Gastrocnemius medialis (tissue), 4 donors: Measurements from ENCODE around the gene COX7C. TPM values are rescaled to one million over a fixed set of nuclear protein-coding genes. Genes with fewer than 3 reads are reported as not detected.

Source experiments
- ATAC-seq, 2 donors: fragments of 150-250 bp; one replicate each; pipeline ENCODE4 v1.9.1; 2016
- DNase-seq, 2 donors: peaks; one replicate each; pipeline ENCODE4 v3.0.0-alpha.2; 2019
- H3K27ac ChIP-seq, 4 donors: fragments of 200-600 bp; sonication (generic); 1 replicate in 1 of 4; 2 replicates in 3 of 4; pipeline ENCODE4 v1.5.1; 2016 to 2018; ENCODE audit warnings: mild to moderate bottlenecking in 2 of 4, moderate library complexity in 1 of 4
- H3K27me3 ChIP-seq, 3 donors: fragments of 200-600 bp; sonication (generic) in 2 of 3; 1 replicate in 1 of 3; 2 replicates in 2 of 3; pipeline versions ENCODE4 v1.5.1 to v1.6.0; 2016 to 2019; ENCODE audit warnings: mild to moderate bottlenecking in 1 of 3, moderate library complexity in 1 of 3
- H3K36me3 ChIP-seq, 2 donors: fragments of 200-600 bp; sonication (generic) in 1 of 2; one replicate each; pipeline ENCODE4 v1.5.1; 2017 to 2018
- H3K4me1 ChIP-seq, 2 donors: fragments of 200-600 bp; sonication (generic) in 1 of 2; one replicate each; pipeline ENCODE4 v1.5.1; 2016 to 2017; ENCODE audit warnings: mild to moderate bottlenecking in 2 of 2
- H3K4me3 ChIP-seq, 4 donors: fragments of 200-600 bp; sonication (generic) in 3 of 4; 1 replicate in 1 of 4; 2 replicates in 3 of 4; pipeline ENCODE4 v1.5.1; 2016 to 2019; ENCODE audit warnings: mild to moderate bottlenecking in 2 of 4
- H3K9me3 ChIP-seq, 3 donors: fragments of 200-600 bp; sonication (generic) in 2 of 3; 1 replicate in 1 of 3; 2 replicates in 2 of 3; pipeline ENCODE4 v1.5.1; 2016 to 2019
- POLR2A ChIP-seq, 2 donors: fragments of 450-650 bp; IDR thresholded peaks; one replicate each; pipeline ENCODE4 v1.6.1; 2017; ENCODE audit warnings: antibody characterized with exemption in 2 of 2, mild to moderate bottlenecking in 2 of 2, moderate library complexity in 2 of 2
- in situ Hi-C, 4 donors: fragments of 200-750 bp; cut with MboI; loops; one replicate each; pipeline versions ENCODE4 v1.15.0 to v1.8.0; 2017; ENCODE audit warnings: low sequenced_read_pairs in 4 of 4
- intact Hi-C: fragments of 100-400 bp; cut with DNase I; formaldehyde crosslinking; loops from one replicate; pipeline ENCODE4 v1.15.1; 2023; ENCODE audit warnings: low total_unique reads
- total RNA-seq, 4 donors: library from RNA; depleted of rRNA; stranded (reverse); fragments of >200 nt; gene quantifications; one replicate each; pipeline versions ENCODE4 v1.1.0 to v1.2.3, GENCODE V29; 2016
- TF ChIP-seq, protein P1 (sequence below), 5 experiments: fragments of 450-650 bp in 3 of 5; fragments of 200-600 bp in 2 of 5; sonication (generic) in 2 of 5; IDR thresholded peaks in 4 of 5; conservative IDR thresholded peaks in 1 of 5; 1 replicate in 4 of 5; 2 replicates in 1 of 5; pipeline ENCODE4 v1.5.1; 2016 to 2019; ENCODE audit warnings: antibody characterized with exemption in 5 of 5, mild to moderate bottlenecking in 3 of 5, moderate library complexity in 3 of 5

The COX7C gene
- total RNA-seq, 4 donors from 2014 or later, result 728 to 902 (median 817) TPM

DNA sequence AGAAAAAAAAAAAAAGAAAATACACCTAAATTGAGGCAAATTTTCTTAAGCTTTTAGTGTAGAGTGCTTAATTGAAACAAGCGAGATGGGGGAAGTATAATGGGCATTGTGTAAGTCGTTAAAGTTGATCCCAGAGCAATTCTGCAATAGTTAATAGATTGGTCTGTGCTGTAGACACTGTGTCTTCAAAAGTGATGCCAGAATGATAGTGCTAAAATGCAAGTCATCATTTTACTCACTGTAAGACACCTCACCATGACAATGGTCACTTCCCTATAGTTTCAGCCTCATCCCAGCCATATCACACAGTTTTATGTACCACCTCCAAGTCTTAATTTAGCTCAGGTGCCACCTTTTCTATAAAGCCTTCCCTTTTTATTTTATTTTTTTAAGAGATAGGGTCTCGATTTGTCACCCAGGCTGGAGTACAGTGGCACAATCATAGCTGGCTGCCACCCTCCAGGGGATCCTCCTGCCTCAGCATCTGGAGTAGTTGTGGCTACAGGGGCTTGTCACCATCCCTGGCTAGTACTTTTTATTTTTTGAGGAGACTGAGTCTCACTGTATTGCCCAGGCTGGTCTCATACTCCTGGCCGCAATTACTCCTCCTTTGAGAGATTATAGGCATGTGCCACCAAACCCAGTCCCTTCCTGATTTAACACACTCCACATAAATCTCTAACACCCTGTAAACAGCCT, 6.2 kb downstream of the COX7C start:
- peaks cover 8 to 9% of the 10 kb centered on the region in 2 donors for H3K4me1 ChIP-seq
- intact Hi-C loops, result no loop called here
- TF ChIP-seq, protein P1, sequence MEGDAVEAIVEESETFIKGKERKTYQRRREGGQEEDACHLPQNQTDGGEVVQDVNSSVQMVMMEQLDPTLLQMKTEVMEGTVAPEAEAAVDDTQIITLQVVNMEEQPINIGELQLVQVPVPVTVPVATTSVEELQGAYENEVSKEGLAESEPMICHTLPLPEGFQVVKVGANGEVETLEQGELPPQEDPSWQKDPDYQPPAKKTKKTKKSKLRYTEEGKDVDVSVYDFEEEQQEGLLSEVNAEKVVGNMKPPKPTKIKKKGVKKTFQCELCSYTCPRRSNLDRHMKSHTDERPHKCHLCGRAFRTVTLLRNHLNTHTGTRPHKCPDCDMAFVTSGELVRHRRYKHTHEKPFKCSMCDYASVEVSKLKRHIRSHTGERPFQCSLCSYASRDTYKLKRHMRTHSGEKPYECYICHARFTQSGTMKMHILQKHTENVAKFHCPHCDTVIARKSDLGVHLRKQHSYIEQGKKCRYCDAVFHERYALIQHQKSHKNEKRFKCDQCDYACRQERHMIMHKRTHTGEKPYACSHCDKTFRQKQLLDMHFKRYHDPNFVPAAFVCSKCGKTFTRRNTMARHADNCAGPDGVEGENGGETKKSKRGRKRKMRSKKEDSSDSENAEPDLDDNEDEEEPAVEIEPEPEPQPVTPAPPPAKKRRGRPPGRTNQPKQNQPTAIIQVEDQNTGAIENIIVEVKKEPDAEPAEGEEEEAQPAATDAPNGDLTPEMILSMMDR (IDR thresholded peaks at IDR 0.05 in 4 of 5, conservative IDR thresholded peaks at IDR 0.05 in 1 of 5), result no peak
- TF ChIP-seq POLR2A (IDR thresholded peaks at IDR 0.05), result no peak
- in situ Hi-C loops, result loop anchor here (25.0 kb wide), 1 partner anchor 788 kb away; the partner anchor contains the start of gene CCNH (in 4 of the 4)
- no peak overlapping the region for H3K4me3 ChIP-seq
- no peak for ATAC-seq
- no peak for DNase-seq
- H3K27ac ChIP-seq, result no peak overlapping the region
- peaks cover 0 to 30% of the 10 kb centered on the region in 2 donors for H3K36me3 ChIP-seq
- no peaks in the 10 kb centered on the region for H3K9me3 ChIP-seq
- no peaks in the 10 kb centered on the region for H3K27me3 ChIP-seq

DNA sequence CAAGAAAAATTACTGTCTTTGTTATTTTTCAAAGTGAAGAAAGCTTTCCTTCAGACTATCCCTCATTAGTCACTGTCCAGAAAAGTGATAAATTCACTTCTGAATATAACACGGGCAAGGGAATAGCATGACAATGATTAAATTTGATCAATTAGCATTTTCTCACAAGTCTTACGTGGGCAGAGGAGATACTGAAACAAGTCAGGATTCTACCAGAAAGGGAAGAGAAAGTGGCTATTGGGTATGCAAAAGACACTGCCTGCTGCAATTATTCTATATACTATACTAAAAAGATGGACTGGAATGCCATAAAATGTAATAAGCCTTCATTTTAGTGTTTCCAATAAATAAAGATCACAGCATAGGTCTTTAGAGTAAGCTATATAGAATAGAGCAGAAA, 7.4 kb downstream of the COX7C start:
- intact Hi-C loops, result no loop called here
- Histone ChIP-seq H3K4me1 (no peaks in the 10 kb centered on the region), H3K9me3 (no peaks in the 10 kb centered on the region), H3K27ac (no peak overlapping the region), H3K27me3 (no peaks in the 10 kb centered on the region), H3K36me3 (peaks cover 0 to 21% of the 10 kb centered on the region in 2 donors), H3K4me3 (no peak overlapping the region)
- TF ChIP-seq, protein P1 (IDR thresholded peaks at IDR 0.05 in 4 of 5, conservative IDR thresholded peaks at IDR 0.05 in 1 of 5), result no peak
- TF ChIP-seq POLR2A (IDR thresholded peaks at IDR 0.05), result no peak
- no peak for ATAC-seq
- DNase-seq, result no peak
- in situ Hi-C loops, result no loop called here

DNA sequence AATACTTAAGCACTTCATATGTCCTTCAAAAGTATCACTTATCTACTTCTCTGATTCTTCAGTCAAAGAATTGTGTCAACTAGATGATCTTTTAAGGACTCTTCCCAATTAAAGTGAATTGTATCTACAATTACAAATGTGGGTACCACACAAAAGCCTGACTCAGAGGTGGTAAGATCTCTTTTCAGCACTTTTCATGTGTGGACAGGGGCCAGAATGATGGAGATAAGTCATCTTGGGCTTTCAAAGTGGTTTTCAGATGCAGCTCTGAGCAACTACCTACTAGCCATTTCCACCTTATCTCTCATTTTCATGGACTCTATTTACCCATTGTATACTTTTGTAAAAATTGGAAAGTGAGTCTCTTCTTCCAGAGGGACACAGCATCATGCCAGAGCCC, 8.4 kb downstream of the COX7C start:
- ATAC-seq, result no peak
- Histone ChIP-seq H3K9me3 (no peaks in the 10 kb centered on the region), H3K27ac (no peak overlapping the region), H3K27me3 (no peaks in the 10 kb centered on the region), H3K36me3 (peaks cover 0 to 11% of the 10 kb centered on the region in 2 donors), H3K4me3 (no peak overlapping the region), H3K4me1 (no peaks in the 10 kb centered on the region)
- intact Hi-C loops, result no loop called here
- TF ChIP-seq, protein P1 (IDR thresholded peaks at IDR 0.05 in 4 of 5, conservative IDR thresholded peaks at IDR 0.05 in 1 of 5), result no peak
- no peak for TF ChIP-seq POLR2A (IDR thresholded peaks at IDR 0.05)
- in situ Hi-C loops, result no loop called here
- DNase-seq, result no peak

DNA sequence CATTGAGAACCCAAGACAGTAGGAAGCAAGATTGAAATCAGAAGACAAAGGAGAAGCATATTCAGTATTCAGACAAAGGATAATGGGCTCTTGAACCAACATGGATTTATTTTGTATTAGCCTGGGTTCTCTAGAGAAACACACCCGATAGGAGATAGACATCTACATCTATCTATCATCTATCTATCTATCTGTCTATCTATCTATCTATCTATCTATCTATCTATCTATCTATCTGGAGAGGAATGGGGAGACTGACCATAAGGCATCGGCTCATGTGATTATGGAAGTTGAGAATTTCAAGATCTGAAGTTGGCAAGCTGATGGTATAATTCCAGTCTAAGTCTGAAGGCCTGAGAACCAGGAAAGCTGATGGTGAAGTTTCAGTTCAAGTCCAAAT, 13.4 kb downstream of the COX7C start:
- H3K4me3 ChIP-seq, result no peak overlapping the region
- TF ChIP-seq, protein P1 (IDR thresholded peaks at IDR 0.05 in 4 of 5, conservative IDR thresholded peaks at IDR 0.05 in 1 of 5), result no peak
- no peak for TF ChIP-seq POLR2A (IDR thresholded peaks at IDR 0.05)
- no peaks in the 10 kb centered on the region for H3K27me3 ChIP-seq
- DNase-seq (no peak), ATAC-seq (no peak)
- no peak overlapping the region for H3K27ac ChIP-seq
- intact Hi-C loops, result no loop called here
- in situ Hi-C loops, result no loop called here
- H3K9me3 ChIP-seq, result no peaks in the 10 kb centered on the region
- no peaks in the 10 kb centered on the region for H3K36me3 ChIP-seq
- no peaks in the 10 kb centered on the region for H3K4me1 ChIP-seq
